ENCODE data around the gene TNNC1.

TNNC1 gene

DNA sequence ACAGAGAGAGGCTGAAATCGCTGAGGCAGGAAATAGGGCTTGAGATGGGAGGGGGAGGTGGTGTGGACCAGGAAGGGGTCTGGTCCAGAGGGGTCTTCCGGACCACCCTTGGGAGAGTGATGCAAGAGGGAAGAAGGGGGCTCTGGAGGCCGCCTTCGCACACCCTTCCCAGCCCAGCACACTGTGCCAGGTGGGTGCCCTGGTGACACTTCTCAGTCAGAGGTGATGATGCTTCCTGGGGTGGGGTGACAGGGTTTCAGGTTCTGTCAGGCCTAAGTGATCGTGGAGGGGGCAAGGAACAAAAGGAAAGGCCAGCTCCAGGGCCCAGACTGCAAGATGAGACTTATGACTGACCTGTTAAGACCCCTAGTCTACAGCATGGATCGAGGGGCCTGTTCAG is 21.6 kb downstream of the TNNC1 start:
- DNase-seq = no peak

DNA sequence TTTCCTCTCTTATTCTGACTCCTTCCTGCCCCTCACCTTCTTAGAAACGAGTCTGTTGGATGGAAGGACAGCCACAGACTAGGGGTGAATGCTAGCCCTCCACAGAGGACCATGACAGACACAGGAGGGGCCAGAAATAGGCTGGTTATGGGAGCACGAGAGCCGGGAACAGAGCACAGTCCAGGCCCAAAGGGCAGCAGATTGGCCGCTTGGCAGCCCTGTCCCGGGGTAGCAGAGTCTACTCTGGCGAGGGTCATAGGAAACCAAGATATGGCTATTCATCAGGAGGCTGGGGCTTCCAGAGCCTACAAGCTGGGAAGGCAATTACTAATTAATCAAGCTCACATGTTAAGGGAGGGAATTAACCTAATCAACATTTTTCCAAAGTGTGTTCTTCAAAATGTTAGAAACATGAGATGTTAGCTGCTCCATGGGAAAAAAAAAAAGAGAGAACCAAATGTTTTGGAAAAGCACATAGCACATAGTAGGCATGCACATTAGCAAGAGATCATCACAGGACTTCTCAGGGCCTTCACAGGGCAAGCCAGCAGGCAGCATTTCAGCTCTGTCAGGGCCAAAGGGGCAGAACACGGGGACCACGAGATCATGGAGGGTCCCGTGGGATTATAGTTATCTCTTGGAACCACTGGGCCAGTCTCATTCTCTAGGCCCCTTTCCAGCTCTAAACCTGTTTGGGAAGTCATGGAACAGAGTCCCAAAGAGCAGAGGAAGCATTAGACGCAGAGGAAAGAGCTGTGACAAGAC is 22.2 kb downstream of the TNNC1 start:
- no peak for DNase-seq

DNA sequence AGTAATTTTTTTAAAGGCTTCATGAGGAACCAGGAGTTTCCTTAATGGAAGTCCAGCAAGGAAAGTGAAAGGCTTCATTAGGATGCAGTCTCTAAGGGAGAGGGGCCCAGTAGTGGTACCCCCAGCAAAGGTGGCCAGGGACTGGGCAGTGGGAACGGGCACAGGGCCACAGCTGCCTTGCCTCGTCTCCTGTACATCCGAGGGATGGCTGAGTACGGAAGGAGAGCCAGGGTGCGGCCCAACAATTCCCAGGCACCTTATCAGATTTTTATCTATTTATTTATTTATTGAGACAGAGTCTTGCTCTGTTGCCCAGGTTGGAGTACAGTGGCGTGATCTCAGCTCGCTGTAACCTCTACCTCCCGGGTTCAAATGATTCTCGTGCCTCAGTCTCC is 23.4 kb downstream of the TNNC1 start:
- DNase-seq = no peak

DNA sequence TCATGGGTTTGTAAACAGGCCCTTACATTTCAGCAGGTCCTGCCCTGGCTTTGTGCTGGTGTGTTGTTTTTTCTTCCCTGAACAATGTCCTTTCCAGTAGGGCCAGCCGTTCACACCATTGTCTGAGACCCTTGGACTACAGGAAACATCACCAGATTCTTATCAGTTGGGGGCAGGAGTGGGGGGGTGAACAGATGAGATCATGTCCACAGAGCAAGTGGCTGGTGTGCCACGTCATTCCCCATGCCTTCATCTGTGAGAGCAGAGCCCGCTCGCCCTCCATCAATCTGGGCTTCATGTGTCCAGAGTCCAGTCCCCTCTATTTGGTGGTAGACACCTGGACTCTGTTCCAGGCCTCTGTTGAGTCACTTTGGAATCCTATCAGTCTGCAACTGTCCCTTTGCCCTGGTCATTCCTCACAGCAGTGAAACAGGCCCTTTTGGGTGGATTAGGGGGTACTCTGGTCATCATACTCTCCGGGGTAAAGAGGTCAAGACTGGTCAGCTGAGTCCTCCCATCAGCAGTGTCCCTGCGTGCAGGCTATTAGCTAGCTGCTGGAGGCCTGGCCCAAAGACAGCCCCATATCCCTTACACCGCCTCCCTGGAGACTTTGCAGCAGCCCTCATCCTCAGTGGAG is 23.9 kb downstream of the TNNC1 start:
- DNase-seq = peak in 1 of 58 donors; percentile 24

DNA sequence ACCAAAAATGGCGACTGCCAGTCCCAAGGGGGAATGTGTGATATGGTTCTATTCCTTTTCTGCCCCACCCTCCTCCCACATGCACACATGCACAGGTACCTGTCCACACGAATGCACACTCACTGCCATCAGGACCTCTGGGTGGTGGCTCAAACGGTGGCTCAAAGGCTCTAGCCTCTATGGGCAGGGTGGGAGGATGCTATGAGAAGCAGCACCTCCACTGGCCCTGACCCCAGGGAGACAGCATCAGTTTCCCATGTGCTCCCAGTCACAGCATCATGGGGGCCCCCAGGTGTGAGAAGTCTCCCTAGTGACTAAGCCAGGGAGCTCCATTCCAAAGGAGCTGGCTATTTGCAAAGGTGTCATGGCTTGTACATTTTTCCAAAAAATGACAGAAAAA is 24.8 kb downstream of the TNNC1 start:
- no peak for DNase-seq

DNA sequence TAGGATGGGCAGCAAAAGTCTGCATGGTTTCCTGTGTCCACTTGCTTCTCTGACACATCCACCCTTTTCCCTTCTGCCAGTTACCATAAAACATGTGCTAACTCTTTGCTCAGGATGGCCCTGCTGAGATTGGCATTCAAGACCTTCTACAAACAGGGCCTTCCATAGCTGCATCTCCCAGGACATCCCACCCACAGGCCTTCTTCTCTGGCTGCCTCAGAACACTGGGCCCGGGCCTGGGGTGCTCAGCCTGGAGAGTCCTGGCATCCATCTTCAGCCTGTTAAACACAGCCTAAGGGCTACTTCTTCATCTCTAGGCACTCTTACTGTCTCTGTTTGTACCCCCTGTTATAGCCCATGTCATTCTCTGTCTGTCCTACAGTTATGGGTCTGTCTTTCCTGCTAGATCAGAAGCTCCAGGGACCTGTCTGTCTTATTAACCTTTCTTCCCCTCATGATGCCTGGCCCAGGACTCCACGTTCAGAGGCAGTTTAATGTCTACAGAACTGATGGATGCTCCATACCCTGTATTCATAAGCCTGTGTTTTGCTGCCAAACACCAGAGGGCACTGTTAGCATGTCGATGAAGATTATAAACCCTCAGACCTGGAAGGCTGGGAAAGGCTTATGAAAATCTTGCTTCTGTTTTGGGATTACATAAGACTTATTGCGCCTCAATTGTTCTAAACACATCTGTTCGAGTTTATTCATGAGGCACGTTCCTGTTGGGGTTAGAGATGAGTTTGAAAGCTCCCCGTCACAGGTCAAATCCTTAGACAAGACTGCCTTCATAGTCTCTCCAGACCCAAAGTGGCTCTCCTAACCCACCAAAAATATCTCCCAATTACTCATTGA is 25.5 kb downstream of the TNNC1 start:
- DNase-seq = peak in 44 of 58 donors; percentile 6 to 79 (median 47)

DNA sequence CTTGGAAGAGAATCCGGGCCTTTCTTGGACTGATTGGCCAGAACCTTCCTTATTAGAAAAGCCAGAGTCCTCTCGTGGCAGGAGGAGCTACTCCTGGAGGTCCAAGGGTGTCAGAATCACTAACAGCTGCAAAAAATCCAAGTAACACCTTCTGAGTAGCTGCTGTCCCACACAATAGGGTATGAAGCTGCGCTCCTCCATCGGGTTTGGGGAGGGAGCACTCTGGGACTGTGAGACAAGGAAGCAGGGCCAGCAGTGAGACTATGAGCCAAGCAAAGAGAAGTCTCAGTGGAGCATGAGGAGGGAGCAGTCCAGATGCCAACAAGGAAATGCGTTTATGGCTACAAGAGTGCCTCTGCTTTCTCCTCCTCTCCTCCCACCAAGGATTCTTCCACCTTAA is 30.7 kb downstream of the TNNC1 start:
- DNase-seq = no peak

DNA sequence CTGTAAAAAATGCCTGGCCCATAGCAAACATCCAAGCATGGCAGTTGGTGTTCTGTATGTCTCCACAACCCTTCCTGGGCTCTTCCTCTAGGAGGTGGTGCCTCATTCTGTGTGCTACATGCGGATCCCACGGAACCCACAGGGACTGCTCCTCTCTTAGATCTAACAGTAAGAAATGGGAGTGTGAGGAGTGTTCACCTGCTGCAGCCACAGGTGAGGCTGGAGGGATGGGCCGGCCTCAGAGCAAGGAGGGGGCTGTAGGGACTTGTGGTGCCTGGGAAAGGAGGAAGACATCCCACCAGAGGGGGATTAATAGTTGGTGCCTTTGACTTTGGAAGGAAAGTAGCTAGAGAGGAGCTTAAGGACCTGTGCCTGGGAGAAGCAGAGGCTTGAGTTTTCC is 31.2 kb downstream of the TNNC1 start:
- no peak for DNase-seq

DNA sequence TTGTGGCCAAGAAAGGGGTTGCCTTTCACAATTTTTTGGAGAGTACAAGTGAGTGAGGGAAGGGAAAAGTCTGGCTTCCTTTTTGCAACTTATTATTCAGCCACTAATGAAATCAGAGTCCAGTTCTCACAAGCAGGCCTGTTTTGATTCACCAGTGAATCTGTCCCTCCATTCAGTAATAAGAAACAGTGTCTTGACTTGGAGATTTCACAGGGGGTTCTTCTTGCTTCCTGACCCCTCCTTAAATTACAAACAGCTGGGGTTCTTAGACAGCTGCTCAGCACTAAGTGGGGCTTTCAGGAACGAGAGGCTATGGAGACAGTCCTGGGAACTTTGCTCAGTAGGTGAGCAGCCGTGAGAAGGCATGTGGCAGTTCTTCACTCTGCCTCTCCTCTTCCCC is 33.5 kb downstream of the TNNC1 start:
- DNase-seq = no peak

DNA sequence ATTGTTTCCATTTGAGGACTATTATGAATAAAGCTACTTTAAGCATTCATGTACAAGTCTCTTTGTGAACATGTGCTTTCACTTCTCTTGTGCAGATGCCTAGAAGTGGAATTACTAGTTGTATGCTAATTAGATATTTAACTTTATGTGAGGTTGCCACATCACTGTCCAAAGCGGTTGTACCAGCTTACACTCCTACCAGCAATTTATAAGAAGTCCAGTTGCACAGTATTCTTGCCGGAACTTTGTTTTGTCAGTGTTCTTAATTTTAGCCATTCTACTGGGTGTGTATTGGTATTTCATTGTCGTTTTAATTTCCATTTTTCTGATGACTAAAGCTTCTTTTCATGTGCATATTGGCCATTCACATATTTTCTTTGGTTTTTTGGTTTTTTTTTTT is 38.0 kb downstream of the TNNC1 start:
- no peak for DNase-seq

DNA sequence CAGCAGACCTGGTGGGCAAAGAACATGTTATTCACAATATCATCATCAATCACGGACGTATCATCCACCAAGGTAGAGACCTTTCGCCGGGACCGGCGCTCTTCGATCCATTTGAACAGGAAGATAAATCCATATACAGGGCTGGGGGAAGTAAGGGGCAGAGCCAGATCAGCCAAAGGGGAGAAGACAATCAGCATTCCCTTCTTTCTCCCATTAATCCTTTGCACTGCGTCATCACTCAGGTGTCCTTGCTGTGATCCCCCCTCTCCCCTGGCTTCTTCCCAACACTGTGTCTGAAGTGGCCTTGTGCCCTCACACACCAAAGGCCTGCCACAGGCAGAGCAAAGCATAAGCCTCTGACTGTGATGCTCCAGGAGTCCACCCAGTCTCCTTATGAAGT is 45.4 kb downstream of the TNNC1 start:
- no peak for DNase-seq

DNA sequence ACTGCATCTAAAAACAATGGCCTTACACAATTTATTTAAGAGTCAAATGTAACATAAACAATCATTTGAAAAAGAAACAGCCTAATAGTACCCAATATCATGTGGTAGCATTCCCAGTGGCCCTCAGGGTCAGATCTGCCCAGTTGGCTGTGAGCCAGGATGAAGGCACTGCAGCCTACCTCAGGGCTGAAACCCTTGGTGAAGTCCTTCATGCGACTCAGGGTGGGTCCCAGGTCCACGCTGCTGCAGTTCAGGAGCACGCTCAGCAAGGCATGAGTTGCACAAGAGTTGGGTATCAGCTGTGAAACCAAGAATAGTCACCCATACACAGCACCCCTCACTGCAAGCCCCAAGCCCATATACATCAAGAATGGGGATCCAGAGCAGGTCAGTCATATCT is 46.1 kb downstream of the TNNC1 start:
- no peak for DNase-seq

DNA sequence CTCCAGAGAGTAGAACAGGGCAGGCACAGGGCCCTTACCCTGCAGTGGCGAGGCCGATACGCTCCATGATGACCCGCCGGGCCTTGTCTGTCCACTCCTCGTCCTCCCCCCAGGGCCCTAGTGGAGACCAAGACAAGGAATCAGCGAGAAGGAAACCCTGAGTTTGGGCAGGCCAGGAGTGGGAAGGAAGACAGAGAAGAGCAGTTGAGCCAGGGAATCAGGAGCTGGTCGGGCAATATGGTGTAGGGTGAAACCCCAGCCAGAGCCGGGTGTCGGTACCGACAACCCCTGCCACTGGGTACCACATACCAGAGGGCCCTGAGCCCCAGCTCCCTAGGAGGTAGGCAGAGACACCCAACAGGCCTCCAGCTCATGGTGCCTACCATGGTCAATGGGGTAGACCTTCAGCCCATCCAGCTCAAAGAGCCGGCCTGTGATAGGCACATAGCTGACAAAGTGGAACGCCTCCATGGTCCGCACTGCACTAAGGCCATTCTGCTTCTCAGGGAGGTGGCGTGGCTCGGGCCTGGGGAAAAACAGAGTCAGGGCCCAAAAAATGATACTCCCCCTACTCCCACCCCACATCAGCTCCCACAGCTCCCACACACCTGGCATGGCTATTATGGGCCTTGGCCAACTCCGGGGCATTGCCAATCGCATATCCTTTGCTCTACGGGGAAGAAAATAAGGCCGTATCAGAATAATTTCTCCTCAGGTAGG is 46.9 kb downstream of the TNNC1 start:
- no peak for DNase-seq

DNA sequence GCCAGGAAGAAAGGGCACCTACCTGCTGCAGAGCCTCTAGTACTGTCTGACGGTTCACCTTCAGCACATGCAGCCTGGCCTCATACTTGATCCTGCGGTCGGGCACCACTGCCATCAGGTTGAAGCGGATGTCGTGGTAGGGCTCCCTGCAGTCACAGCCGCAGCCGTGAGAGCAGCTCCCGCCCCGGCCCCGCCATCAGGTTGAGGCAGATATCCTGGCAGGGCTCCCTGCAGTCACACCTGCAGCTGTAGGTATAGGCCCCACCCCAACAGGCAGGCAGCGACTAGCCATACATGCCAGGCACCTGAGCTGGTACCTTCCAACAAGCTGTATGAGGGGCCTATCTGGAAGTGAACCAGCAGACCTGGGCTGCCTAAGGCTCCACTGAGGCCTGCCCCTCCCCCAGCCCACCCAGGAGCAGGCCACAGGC is 47.6 kb downstream of the TNNC1 start:
- no peak for DNase-seq

DNA sequence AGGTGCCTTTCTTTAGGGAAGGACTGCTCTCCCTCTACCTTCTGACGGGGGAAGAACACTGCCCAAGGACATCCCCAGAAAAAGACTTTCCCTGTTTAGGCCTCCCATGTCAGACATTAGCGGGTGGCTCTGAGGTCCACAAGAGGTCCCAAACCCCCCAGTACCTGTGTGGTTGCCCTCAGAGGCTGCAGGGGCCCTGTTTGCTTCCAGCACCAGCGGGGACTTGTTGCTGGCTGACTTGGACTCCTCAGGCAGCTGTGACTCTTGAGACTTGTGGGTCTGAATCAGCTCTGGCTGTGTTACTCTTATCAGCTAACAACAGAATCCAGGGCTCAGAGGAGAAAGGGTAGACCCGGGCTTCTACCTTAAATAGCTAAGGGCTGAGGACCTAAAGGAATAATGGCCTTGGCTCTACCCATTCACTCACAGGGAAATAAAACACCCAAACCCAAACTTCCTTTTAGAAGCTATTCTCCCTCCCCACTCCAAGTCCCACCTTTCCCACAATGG is 48.2 kb downstream of the TNNC1 start:
- DNase-seq = no peak

DNA sequence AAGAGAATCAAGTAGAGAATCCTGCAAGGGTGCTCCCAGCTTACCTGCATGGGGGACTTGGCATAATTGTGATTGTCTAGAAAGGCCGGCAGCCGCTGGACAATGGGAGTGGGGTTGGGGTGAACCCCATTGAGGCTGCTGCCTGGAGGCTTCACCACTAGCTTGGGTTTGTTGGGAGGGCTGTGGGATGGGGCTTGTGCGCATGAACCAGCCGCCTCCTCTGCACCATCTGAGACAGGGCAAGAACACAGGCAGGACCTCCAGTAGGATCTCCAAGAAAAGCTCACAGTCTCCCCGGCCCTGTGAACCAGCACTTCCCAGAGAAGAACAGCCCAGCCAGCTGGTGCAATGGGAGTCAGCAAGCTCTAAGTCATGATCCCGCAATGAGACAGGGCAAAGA is 48.8 kb downstream of the TNNC1 start:
- DNase-seq = no peak

DNA sequence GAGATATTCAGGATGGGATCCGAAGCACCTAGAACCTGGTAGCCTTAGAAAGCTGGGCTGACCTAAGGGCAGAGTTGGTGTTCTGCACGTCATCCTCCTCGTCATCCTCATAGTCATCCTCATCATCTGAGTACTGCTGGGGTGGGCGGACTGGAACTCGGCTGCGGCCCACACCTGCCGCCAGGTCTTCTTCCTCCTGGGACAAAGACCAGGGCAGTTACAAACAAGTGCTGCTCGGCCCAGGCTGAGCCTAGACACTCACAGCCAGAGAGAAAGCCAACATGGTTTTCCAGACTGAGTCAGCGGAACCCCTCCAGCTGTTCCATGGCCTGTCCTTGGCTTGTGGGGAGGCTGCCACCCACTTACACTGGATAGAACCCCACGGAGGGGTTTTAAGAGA is 49.5 kb downstream of the TNNC1 start:
- no peak for DNase-seq

DNA sequence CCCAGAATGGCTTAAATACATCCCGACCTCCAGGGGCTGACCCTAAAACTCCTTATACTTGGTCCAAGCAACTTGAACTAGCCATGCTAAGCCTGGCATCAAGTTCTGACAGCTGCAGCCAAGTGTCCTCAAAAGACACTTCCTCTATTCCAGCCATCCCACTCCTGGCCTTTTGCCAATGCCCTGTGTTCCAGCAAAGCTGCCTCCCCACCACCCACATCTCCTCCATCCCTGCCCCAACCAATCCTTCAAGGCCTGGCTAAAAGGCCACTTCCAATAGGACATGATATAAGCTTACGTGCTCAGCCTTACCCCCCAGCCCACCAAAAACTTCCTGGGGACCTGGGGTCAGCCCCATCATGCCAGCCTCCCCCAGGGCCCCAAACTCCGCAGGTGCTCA is 49.9 kb downstream of the TNNC1 start:
- peak in 5 of 58 donors; percentile 14 to 32 (median 25) for DNase-seq

DNA sequence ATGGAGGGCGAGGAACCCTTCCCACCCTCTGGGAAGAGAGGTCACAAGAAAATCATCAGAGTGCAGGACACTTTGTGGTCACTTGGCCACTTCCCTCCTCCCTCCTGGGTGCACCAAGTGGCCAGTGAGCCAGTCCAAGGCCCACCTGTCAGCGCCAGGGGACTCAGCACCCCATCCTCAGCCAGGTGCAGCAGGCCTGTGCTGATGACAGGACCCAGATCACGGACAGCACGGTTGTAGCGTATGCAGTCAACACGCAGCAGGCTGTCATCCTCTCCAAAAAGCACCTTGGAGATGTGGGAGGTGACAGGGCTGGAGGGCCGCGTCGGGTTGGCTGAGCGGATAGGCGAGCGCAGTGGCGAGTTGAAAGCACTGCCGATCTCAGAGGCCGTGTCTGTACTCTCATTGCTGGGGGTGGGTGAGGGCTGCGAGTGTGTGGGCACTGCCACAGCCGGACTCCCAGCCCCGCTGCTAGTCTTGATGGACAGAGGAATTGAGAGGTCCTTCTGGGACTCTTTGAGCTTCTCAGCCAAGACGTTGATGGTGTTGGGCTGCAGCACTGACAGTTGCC is 50.5 kb downstream of the TNNC1 start:
- no peak for DNase-seq

DNA sequence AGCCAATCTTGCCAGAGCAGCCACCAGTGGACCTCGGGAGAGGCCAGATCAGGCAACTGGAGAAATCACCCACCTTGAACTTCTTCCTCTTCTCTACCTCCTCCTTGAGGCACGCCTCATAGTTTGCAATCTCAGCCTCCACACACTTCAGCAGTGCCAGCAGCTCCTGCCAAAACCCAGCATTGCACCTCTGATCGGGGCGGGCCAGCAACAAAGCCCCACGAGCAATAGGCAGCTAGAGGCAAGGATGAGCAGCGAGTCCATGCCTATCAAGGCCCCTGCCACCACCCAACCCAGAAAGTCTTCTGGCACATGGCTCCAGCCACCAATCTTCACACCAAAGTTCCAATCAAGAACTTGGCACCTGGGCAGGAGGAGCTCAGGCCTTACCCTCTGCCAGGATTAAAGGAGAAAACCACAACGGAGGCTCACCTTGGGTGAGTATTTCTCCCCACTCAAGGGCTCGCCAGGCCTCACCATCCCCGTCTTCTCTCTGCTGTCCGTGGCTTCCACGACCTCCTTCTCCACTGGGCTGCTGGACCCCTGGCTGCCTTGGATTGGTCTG is 51.1 kb downstream of the TNNC1 start:
- DNase-seq = no peak

DNA sequence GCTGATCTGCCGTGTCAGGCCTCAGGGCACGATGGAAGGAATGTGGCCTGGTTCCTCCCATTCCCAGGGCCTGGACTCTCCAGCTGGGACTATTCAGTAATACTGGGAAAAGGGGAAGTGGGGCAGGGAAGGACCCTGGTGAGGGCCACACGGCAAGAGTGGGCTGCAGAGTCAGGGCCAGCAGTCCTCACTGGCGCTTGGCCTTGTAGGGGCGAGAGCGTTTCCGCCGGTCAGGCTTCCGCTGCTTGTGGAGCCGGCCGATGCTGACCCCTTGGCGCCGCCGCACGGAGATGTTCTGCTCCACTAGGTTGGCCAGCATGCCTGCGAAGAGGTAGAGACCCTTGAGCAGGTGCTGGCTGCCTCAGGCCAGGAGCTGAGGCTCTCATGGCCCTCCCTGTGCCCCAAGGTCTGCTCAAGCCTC is 51.7 kb downstream of the TNNC1 start:
- no peak for DNase-seq

All from anterior cingulate cortex (tissue), 58 donors.